ENCODE measurements around the gene FAM185A. TPM values are rescaled to one million over a fixed set of nuclear protein-coding genes. Genes with fewer than 3 reads are reported as not detected.
"Not testable (repeated sequence)": the region's sequence is repeated elsewhere in the genome, so short reads cannot be mapped to it uniquely, and the experiment has no call there.

The FAM185A gene
- total RNA-seq = 12.6 TPM

DNA sequence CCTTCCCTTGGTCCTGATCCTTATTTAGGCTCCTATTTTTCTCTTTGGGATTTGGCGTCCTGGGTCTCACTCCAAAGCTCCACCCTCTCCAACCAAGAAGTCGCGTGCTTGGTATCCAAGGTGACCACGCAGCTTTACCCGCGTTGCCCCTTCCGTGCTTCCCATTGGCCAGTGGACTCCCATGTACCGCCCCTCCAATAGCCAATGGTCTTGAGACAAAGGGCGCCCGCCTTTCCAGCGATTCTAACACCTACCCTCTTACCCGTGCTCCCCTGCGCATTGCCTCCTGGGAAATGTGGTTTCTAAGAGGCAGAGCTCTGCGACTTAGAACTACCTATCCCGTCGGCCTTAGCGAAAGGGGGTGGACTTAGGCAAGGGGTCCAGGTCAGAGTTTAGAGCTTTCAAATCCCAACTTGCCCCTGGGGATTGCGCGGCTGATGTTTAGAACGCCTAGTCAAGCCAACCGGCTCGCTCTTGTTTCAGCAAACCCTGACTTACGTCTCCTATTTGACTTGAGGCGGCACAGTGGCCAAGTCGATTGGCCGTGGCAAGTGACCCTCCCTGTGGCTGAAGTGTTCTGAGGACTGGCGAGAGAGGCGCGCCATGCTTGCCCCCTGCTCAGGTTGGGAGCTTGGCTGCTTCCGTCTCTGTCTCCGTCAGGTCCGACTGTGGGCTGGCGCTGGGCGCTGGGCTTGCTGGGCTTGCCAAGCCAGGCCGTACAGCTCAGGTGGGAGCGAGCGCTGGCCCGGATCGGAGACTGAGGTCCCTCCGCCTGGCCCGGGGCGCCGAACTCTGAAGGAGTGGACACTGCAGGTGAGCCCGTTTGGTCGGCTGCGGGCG, at the start of gene FAM185A:
Gene FAM185A (plus strand): TSS at position 395 of the 840 bp plus-strand sequence. CDS start 209 bp downstream, at position 604.
- peak; percentile 99 for DNase-seq (ENCODE audit: low spot score)

DNA sequence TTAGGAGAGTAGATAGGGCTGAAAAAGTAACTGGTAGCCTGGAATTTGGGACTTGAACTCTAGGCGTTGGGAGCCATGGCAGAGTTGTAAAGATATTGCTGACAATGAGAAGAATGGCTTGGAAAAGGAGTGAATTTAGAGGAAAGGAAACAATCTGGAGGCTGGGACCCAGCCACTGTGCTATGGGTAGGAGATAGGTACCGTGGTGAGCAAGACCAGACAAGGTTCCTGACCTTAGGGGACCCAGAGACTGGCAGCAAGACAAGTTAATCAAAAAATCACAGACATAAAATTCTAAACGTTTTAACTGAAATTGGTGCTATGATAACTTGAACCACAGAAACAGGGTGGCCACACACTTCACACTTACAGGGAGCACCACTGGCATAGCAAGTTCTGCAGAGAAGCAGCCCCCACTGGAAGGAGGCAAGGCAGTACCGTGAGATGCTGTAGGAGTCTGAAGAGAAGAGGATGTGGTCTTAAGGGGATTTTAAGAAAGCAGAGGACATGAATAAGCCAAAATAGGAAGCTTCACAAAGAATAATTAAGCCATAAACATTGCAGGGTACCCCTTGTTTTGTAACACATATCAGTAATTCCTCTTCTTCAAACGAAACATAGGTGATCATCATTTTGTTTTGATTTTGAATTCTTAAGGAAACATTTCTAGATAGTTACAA, 35.6 kb upstream of the FAM185A start:
- not testable (repeated sequence) for DNase-seq (ENCODE audit: low spot score)

DNA sequence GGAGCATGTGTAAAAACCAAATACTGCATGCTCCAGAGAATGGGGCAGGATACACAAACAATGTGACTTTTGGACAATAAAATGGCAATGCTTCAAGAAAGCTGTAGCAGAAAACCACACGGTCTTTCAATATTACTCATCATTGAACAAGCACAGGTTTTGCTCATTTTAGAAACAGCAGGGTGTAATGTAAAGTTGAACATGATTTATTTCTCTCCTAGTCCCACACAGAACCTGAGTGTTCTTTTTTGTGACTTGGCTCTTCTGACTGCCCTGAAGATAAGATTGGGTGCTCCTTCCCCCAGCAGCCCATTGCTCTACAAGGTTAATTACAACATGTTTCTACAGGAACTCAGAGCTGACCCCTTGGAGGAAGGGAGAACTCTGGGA, 35.1 kb upstream of the FAM185A start:
- not testable (repeated sequence) for DNase-seq (ENCODE audit: low spot score)

DNA sequence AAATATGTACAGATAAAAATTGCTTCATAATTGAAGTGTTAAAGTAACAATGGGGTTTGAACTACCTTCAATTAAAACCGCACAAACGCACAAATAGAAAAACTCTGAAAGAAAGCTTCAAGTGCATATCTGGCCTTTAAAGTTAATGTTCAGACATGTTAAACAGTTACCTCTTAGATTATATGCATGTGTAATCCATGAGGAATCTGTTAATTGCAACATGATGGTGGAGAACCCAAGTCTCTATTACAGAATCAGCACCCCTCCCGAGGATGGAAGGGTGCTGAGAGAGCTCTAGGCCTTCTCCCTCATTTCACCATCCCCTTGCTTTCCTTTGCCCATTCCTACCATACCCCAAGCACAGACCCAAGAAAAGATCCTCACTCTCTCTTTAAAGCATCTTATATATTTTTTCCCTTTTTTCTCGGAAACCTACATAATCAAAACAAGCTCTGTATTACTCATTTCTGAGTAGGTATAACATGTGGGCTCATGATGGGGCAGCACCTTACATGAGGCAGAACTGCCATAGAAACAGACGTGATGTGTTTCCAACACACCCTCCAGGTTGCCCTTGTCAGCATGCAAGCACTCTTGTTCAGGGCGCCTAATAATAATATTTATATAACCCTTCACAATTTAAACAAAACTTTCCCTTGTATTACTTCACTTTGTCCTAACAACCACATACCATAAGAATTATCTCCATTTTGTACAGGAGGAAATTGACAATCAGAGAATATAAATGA, 33.9 kb upstream of the FAM185A start:
- not testable (repeated sequence) for DNase-seq (ENCODE audit: low spot score)

DNA sequence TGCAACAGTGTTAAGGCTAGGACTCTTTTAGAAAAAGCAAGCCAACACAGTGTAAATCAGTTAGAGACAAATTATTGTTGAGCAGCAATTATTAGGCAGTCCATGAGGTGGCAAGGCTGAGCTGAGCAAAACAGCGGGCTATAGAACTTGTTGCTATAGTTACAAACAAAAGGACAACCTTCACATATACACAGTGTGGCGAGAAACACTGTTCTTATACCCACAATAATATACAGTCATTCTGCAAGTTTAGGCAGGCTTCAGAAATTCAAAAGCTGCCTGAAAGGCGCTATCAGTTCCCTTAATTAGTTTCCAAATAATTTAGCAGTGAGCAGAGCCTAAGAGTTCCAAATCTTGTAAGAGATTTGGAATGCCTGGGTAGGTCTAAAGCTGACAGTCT, 33.1 kb upstream of the FAM185A start:
- not testable (repeated sequence) for DNase-seq (ENCODE audit: low spot score)

DNA sequence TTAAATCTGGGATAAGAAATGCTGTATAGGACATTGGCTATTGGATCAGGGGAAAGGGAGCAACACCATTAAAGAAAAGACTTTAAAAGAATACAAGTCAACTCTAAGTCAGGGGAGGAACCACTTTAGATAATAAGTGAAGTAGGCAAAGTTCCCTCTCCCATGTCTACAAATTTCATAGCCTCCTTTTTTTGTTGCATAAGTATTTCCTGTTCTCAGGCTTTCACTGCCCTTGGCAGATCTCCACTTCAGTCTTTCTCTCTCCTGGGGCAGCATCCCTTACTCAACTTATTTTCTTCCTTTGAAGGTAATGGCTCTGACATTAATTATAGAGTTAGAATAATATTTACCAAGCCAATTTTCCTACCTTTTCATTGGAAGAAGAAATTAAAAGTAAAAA, 30.3 kb upstream of the FAM185A start:
- DNase-seq (ENCODE audit: low spot score) = not testable (repeated sequence)

DNA sequence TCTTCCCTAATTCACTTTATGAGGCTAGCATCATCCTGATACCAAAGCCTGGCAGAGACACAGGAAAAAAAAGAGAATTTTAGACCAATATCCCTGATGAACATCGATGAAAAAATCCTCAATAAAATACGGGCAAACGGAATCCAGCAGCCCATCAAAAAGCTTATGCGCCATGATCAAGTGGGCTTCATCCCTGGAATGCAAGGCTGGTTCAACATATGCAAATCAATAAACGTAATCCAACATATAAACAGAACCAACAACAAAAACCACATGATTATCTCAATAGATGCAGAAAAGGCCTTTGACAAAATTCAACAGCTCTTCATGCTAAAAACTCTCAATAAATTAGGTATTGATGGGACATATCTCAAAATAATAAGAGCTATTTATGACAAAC, 22.6 kb upstream of the FAM185A start:
- not testable (repeated sequence) for DNase-seq (ENCODE audit: low spot score)

DNA sequence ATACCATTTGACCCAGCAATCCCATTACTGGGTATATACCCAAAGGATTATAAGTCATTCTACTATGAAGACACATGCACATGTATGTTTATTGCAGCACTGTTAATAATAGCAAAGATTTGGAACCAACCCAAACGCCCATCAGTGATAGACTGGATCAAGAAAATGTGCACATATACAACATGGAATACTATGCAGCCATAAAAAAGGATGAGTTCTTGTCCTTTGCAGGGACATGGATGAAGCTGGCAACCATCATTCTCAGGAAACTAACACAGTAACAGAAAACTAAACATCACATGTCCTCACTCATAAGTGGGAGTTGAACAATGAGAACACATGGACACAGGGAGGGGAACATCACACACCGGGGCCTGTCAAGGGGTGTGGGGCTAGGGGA, 19.1 kb upstream of the FAM185A start:
- DNase-seq (ENCODE audit: low spot score) = not testable (repeated sequence)

DNA sequence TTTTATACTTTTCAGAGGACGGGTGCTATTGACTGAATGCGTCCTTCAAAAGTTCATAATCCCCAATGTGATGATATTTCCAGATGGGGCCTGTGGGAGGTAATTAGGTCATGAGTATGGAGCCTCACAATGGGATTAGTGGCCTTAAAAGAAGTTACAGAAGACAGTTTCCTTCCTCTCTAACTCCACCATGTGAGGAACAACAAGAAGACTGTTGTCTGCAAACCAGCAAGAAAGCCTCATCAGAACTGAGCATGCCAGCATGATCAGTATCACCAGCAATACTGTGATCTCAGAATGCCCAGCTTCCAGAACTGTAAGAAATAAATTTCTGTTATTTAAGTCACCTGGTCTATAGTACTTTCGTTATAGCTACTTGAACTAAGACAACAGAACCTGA, 18.4 kb upstream of the FAM185A start:
- not testable (repeated sequence) for DNase-seq (ENCODE audit: low spot score)

DNA sequence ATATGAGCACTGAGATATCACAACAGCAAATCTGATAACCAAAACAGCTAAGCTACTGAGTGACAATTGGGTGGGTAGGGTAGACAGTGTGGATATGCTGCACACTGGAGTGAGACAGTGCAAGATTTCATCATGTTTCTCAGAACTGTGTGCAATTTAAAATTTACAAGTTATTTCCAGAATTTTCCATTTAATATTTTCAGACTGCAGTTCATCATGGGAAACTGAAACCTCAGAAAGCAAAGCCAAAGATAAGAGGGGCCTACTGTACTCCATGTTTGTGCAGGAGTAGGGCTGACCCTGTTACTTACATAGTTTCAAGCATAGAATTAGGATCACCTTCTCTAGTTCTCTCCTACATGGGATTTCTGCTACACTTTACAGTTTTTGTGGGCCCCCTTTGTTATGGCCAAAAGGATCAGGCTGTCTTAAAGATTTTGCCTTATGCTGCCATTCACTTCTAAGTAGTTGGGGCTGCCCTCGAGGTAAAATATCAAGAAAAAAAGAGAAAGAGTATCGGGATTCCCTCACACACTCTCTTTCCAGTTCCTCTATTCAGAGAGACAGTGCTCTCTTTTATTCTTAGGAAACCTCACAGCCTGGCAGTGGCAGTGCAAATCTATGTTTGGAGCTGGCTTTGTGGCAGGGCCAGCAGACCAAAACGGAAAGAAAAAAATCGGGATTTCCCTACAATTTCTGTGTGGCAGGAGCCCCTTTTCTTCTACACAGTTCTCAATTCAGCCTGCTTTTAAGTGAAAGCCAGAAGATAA, 6.6 kb upstream of the FAM185A start:
- not testable (repeated sequence) for DNase-seq (ENCODE audit: low spot score)

DNA sequence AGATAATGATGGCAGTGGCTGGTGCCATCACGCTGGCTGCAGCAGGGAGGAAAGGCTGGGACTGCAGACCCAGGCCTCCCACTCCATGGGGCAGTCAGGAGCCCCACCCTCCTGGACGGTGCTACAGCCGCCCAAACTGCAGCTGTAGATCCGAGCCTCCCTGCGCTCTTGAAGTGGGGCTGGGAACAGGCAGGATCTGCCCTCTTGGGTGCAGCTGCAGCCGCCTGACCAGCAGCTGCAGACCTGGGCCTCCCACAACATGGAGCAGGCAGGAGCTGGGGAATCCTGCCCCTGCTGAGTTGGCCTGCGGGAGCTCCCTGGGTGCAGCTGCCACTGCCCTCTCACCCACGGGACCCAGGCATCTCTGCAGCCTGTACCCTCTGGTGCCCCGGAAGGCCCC, 4.9 kb upstream of the FAM185A start:
- DNase-seq (ENCODE audit: low spot score) = not testable (repeated sequence)

DNA sequence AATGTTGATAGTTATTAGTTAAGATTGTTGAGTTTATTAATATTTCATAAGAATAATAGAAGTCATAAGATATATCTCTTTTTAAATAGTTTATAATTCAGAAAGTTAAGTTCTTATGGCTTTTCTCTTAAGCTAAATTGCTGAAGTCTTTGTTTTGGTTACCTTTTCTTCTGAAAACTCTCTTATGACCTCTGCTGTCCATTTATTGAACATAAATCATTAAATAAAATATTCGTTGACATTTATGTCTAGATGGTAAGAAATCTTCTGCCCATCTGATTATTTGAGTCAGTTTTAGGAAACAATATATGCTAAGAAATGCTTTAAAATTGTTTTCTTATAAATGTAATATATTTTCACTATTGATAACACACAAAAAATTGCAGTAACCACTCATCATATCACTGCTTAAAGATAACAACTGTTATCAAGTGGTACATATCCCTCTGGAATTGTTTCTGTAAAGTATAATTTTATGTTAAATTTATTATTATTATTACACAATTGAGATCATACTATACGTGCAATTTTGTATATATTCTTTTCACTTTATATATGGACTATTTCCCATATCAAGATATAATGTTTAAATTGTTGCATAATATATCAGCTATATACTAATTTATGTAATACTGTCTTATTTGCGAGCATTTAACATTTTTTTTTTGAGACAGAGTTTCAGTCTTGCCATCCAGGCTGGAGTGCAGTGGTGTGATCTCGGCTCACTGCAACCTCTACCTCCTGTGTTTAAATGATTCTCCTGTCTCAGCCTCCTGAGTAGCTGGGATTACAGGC, 3.1 kb upstream of the FAM185A start:
- not testable (repeated sequence) for DNase-seq (ENCODE audit: low spot score)

DNA sequence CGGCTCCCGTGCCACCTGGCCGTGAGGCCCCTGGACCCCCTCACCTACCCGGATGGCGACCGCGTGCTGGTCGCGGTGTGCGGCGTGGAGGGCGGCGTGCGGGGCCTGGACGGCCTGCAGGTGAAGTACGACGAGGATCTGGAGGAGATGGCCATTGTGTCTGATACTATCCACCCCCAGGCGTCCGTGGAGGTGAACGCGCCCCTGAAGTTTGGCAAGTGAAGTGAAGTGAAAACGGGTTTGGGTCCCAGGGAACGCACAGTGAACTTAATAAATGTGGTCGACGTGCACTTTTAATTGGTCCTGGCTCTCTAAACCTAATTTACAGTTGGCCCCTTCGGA, 617 bp downstream of the FAM185A start:
- not testable (repeated sequence) for DNase-seq (ENCODE audit: low spot score)

DNA sequence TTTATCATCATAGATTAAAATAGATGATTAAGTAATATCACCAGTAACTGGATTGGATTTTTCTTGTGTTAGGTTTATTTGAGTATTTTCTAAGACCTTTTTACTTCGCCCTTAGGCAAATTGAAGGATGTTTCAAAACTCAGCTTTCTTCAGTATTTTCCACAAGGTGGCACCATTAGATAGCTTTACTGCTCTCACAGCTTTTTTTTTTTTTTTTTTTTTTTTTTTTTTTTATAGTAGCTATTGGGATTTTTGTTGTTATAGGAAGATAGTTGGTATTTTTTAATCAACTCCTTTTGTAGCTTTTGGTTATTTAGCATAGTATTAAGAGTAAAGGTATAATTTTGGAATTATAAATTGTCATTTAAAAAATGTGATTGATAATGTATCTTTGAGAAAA, 9.4 kb downstream of the FAM185A start:
- not testable (repeated sequence) for DNase-seq (ENCODE audit: low spot score)

DNA sequence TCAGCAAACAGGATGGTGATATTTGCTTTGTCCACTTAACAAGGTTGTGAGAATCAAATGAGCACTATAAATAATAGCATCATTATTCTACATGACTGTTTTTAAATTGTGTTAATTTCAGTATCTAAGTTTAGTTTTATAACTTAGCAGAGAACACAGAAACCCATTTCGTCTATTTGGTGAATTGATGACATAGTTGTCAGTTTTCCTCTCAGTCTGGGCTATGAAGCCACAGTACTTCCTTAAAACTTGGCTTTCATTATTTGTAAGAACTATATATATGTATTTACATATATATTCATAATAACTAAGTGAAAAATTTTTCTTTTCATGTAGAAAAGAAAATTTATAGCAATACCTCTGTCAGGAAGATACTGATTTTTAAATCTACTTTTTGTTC, 11.1 kb downstream of the FAM185A start:
- DNase-seq (ENCODE audit: low spot score) = not testable (repeated sequence)

DNA sequence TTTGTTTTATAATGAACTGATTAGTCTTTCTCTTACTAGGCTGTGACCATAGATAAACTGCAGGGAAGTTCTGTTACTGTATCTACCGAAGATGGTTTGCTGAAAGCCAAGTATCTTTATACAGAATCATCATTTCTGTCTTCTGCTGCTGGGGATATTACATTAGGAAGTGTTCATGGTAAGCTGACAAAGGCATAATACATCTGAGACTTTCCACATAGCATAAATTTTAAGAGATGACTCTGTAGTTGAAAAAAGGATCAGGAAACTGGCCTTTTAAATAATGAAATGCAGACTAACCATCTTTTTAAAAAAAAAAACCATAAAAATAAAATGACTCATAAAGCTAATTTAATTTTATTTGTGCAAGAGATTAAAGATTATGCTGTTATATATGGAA, 12.4 kb downstream of the FAM185A start:
- not testable (repeated sequence) for DNase-seq (ENCODE audit: low spot score)

DNA sequence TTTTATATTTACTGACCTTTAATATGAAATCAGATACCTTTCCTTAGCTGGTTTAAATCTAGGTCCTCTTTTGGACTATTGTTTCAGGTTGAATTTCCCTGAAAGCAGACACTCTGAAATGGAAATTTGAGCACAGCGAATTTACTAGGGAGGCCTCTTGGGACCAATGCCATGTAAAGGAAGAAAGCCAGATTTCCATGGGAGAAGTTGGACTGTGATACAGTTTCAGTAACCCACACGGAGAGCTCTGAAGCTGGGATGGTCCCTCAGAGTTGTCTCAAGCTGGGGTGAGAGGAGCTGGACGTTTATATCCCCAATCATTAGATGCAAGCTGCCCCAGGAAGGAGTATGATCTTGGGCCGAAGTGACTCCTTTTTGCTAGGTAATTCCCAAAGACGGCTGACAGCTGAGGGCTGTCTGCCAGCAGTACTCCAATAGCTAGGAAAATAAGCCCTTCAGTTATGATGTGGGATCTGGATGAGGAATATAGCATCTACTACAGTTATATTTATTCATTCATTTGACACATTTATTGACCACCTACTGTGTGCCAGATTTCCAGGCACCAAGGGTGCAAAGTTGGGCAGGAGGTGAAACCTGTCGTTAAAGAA, 14.6 kb downstream of the FAM185A start:
- not testable (repeated sequence) for DNase-seq (ENCODE audit: low spot score)

DNA sequence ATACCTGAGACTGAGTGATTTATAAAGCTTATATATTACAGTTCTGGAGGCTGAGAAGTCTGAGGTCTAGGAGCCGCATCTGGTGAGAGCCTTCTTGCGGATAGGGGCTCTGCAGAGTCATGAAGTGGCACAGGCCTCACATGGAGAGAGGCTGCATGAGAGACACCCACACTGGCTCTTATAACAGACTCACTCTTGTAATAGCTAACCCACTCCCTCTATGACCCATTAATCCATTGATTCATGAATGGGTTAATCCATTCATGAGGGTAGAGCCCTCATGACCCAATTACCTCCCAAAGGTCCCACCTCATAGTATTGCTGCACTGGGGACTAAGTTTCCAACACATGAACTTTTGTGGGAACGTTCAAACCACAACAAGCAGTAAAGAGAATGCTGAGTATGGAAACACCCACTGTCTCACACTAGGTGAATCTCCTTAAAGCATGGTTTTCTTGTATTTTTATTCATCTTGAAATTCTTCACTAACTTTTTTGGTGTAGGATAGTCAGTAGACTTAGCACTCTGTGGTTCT, 20.9 kb downstream of the FAM185A start:
- DNase-seq (ENCODE audit: low spot score) = not testable (repeated sequence)

DNA sequence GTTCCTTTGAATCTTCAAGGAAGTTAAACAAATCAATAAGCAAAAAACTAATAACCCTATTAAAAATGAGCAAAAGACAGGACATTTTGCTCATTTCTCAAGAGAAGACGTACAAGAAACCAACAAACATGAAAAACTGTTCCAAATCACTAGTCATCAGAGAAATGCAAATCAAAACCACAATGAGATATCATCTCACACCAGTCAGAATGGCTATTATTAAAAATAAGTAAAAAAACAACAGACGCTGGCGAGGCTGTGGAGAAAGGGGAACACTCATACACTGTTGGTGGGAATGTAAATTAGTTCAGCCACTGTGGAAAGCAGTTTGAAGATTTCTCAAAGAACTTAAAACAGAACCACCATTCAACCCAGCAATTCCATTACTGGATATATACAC, 21.7 kb downstream of the FAM185A start:
- not testable (repeated sequence) for DNase-seq (ENCODE audit: low spot score)

DNA sequence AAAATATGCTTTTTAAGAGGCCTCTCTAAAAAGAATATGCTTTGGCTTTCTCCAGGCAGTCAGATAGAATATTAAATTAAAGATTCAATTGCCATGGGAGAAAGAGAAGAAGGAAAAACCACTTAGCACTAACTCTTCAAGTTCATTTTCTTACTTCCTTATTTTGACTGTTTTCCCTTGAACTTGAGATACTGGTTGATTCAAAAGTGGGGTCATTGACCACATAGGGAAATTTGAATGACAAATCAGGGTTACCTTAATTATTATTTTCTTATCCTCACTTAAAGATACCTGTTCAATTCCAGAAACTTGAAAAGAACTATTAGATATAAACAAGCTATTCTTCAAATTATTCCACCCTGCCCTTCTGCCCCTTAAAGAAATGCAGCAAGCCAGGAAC, 27.4 kb downstream of the FAM185A start:
- DNase-seq (ENCODE audit: low spot score) = not testable (repeated sequence)
